ENCODE data around the gene PIKFYVE.
"Not testable (repeated sequence)": the region's sequence is repeated elsewhere in the genome, so short reads cannot be mapped to it uniquely, and the experiment has no call there.

The PIKFYVE gene

GRCh38 chr2:208254118-208254870 is 11.8 kb upstream of the PIKFYVE start:
- DNase-seq (ENCODE audit: low read depth): peak; percentile 17

- peak; percentile 80 for DNase-seq (ENCODE audit: low read depth)
Measured at GRCh38 chr2:208254871-208255556, 11.0 kb upstream of the PIKFYVE start, which contains the start of gene IDH1. Gene IDH1 (minus strand): TSS chr2:208255071. CDS start chr2:208251551, 3,520 bp downstream.

- DNase-seq (ENCODE audit: low read depth): no peak
Measured at GRCh38 chr2:208255557-208256106, 10.4 kb upstream of the PIKFYVE start.

GRCh38 chr2:208256192-208256782 is 9.8 kb upstream of the PIKFYVE start:
- no peak for DNase-seq (ENCODE audit: low read depth)

- DNase-seq (ENCODE audit: low read depth): not testable (repeated sequence)
Measured at GRCh38 chr2:208256849-208257813, 8.9 kb upstream of the PIKFYVE start.

- no peak for DNase-seq (ENCODE audit: low read depth)
Measured at GRCh38 chr2:208265371-208265800, 669 bp upstream of the PIKFYVE start.

- DNase-seq (ENCODE audit: low read depth): no peak
Measured at GRCh38 chr2:208266553-208266893, 468 bp downstream of the PIKFYVE start.

GRCh38 chr2:208266936-208267335 is 881 bp downstream of the PIKFYVE start:
- DNase-seq (ENCODE audit: low read depth): no peak

GRCh38 chr2:208267526-208267925 is 1.5 kb downstream of the PIKFYVE start:
- DNase-seq (ENCODE audit: low read depth): not testable (repeated sequence)

- no peak for DNase-seq (ENCODE audit: low read depth)
Measured at GRCh38 chr2:208268156-208268952, 2.3 kb downstream of the PIKFYVE start.

GRCh38 chr2:208269091-208269490 is 3.0 kb downstream of the PIKFYVE start:
- no peak for DNase-seq (ENCODE audit: low read depth)

- DNase-seq (ENCODE audit: low read depth): no peak
Measured at GRCh38 chr2:208274748-208275147, 8.7 kb downstream of the PIKFYVE start.

- no peak for DNase-seq (ENCODE audit: low read depth)
Measured at GRCh38 chr2:208278549-208278948, 12.5 kb downstream of the PIKFYVE start.

GRCh38 chr2:208279236-208279635 is 13.2 kb downstream of the PIKFYVE start:
- no peak for DNase-seq (ENCODE audit: low read depth)

GRCh38 chr2:208280234-208280633 is 14.2 kb downstream of the PIKFYVE start:
- no peak for DNase-seq (ENCODE audit: low read depth)

GRCh38 chr2:208280933-208281332 is 14.9 kb downstream of the PIKFYVE start:
- DNase-seq (ENCODE audit: low read depth): no peak

GRCh38 chr2:208285853-208286252 is 19.8 kb downstream of the PIKFYVE start:
- DNase-seq (ENCODE audit: low read depth): no peak

- no peak for DNase-seq (ENCODE audit: low read depth)
Measured at GRCh38 chr2:208294482-208295024, 28.5 kb downstream of the PIKFYVE start.

- no peak for DNase-seq (ENCODE audit: low read depth)
Measured at GRCh38 chr2:208295834-208296233, 29.8 kb downstream of the PIKFYVE start.

GRCh38 chr2:208296610-208297009 is 30.6 kb downstream of the PIKFYVE start:
- DNase-seq (ENCODE audit: low read depth): no peak

Data from HS-27A (cell line).